HG03159 (cell line): Measurements from ENCODE around the gene RIPK4.

ENCODE experiments used
- ATAC-seq: cut with Tn5 transposase; IDR thresholded peaks from one replicate; pipeline ENCODE4 v1.9.1; 2021; ENCODE audit warnings: mild to moderate bottlenecking, moderate library complexity; ENCODE audit not compliant: unreplicated experiment

RIPK4 gene

DNA sequence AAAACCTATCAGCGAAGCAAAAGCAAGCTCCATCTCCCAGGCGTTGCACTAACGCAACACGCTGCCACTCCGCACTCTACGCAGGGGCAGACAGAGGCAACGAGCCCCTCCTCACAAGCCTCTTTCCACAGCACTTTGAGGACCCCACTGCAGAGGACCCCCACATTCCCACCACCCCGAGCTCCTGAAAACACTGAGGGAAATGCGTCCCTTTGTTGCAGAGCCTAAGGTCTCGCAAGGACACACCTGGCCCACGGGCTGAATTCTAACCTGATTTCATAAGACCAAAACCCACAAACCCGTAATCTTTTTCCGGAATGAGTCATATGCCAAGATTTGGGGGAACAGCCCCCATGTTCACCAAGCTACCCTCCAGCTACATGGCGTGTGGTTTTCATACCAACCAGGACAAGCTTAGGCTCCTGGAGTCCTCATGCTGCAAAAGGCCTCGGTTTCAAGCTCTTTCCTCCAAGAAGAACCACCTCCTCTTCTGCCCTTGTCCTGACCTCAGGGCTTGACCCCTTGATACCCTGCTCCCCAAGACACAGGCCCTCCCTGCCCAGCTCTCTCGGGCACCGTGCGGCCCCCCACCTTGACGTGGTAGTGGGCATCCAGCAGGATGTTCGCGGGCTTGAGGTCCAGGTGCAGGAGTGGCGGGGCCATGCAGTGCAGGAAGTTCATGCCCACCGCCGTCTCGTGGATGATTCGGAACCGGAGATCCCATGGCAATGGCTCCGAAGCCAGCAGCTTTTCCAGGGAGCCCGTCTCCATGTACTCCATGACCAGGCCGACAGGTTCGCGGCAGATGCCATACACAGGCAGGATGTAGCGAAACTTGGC is 10.7 kb downstream of the RIPK4 start:
- no peak for ATAC-seq

DNA sequence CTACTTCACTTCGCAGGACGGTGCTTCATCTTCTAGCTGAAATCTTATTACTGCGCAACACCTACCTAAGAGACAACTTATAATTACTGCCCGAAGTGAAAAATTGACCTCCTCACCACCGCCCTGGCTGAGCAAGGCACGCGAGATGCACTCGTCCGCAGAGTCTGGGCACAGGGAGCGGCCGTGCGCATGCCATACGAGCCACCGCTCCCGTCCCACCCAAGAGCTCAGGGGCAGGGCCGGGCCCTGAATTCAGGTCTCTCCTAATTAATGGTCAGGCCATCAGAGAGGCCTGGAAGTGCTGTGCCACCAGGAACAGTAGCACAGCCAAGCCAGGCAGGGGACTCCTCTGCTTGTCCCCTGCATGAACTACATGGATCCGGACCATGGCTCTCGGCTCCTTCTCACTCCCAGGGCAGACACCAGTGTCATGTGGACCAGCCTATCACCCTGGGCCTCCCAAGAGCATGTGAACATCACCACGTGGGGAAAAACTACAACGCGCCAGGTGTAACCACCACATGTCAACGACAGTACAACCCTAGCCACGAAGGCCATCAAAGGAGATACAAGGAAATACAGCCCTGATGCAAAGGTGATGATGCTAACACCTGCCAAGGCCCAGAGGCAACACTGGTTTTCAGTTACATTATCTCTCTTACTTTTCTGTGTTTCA is 11.5 kb downstream of the RIPK4 start:
- no peak for ATAC-seq

DNA sequence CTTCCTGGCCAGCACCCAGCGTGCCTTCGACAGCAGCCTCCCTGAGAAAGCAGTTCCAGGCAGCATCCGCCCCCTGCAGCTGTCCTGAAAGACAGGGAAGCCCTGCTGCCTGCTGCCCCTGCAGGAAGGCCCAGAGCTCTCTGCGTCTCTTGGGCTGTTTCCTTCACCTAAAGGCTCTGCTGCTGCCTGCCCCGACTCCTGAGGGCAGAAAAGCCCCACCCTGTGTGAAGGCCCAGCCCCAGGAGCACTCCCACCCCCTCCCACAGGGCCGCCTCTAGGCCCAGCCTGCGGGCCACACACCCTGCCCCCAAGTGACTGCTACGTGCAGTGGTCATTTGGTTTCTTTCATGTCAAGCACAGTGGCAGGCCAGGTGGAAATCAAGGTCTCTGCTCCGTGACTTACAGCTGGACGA is 12.4 kb downstream of the RIPK4 start:
- ATAC-seq = no peak

DNA sequence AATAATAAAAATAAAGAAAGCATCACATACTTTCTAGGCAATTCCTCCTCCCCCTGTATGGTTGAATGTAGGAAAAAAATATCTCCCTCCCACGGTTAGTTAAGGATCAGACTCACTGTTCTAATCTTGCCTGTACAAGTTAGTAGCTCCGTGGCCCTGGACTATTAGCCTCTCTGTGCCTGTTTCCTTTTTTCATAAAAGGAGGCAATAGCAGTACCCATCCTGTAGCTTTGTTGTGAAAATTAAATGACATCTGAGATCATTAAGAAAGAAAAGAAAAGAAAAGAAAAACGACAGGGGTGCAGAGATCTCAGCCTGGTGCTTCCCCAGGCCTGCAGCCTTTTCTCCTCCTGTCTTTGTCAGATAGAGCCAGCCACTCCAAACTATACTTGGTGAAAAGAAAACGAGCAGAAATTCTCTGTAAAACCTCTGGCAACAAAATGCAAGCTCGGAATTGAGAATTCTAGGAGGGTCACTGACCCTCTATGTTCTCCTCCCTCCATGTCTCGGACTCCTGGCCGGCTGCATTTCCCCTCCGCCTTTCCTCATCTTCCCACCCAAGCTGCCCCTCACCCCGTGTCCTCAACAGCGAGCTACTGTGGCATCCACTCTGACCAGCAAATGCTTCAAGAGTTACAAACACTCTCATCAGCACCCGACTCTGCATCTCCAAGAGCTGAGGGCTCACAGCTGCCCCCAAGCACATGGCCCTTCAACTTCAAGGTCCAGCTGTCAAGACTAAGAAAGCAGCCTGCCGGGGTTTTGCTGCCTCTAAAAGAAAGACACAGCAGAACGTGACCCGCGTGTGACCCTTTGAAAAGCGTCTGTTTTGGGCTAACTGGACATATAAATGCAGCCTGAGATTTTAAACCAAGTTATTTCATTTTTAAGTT is 13.6 kb downstream of the RIPK4 start:
- ATAC-seq = no peak

DNA sequence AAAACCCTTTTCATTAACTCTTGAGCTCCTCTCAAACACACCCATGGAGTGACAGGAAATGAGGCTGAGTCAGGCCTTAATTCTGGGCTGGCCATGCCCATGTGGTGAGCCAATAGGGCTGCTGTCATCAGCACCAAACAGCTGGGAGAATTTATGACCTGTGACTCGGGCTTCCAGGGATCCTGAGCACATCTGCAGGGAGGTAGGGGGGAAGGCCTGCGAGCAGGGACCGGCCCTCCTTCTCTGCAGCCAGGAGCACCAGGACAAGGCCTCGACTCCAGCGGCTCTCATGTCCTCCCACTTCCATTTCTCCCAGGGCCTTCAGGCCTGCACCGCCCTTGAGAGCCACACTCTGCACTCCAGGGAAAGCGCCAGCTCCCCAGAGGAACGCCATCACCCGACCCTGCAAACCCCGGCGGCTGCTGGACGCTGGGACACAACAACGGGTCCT is 14.6 kb downstream of the RIPK4 start:
- ATAC-seq = no peak

DNA sequence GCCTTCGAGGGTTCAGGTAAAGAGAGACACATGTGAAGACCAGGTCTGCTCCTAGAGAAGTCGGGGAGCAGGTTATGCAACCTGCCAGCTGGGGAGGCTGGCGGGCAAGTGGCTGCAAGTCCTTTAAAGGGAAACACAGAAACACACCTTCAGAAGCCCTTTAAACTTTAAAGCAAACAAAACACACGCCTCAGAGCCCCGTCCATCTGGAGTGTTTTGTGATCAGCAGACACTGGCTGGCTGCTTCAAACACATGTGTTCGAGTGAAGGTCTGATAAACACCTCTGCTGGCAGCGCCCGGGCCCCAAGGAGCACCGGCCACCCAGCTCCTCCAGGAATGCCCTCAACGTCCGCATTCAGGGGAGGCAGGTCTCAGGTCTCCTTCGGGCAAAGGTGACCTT is 15.2 kb downstream of the RIPK4 start:
- ATAC-seq = no peak

DNA sequence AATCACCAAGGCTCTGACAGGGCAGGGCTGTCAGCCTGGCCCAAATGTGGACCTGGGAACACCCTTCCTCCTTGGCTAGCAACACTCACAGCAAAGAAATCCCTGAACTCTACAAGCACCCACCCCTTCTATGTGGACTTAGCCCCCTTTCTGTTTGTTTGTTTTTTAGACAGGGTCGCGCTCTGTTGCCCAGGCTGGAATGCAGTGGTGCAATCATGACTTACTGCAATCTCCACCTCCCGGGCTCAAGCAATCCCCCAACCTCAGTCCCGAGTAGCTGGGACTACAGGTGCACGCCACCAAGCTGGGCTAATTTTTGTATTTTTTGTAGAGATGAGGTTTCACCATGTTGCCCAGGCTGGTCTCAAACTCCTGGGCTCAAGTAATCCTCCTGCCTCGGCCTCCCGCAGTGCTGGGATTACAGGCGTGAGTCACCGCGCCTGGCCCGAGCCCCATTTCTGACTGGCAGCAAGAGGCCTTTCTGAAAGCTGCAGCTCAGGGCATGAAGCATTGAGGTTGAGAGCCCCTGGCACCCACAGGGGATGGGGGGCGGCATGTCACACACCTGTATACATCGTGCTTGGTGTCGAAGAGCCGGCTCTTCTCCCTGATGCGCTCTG is 16.2 kb downstream of the RIPK4 start:
- no peak for ATAC-seq

DNA sequence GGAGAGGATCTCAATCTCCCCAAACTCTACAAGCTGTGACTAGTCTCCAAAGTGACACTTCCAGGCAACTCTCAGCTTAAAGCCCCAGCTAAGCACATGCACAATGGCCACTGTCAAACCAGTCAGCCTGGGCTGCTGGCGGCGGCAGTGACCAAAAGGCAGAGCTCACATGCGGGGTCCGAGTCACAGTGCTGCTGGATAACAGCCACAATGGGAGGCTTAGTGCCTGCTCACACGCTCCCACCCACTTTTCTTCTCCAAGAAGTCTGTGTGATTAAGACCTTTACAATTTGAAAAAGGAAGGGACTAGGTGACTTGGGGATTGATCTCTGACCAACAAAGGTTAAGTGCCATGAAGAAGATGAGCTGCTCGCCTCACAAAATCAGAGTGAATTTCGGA is 16.8 kb downstream of the RIPK4 start:
- ATAC-seq = no peak

DNA sequence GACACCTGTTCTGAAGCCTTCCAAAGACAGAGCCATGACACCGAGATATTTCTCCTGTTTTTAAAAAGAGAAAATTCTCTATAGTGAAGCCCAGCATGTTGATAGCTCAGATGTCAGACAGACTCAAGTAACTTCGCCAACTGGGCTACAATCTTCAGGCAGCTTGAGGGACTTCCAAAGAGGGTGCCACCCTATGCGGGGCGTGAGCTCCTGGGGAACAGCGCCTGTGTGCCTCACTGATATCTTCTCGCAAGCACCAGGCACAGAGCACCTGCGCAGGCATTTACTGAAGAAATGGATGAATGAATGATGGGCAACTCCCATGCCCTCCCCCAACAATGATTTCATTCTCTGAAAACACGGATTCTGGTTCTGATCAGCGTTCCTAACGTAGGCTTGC is 17.6 kb downstream of the RIPK4 start:
- ATAC-seq = no peak

DNA sequence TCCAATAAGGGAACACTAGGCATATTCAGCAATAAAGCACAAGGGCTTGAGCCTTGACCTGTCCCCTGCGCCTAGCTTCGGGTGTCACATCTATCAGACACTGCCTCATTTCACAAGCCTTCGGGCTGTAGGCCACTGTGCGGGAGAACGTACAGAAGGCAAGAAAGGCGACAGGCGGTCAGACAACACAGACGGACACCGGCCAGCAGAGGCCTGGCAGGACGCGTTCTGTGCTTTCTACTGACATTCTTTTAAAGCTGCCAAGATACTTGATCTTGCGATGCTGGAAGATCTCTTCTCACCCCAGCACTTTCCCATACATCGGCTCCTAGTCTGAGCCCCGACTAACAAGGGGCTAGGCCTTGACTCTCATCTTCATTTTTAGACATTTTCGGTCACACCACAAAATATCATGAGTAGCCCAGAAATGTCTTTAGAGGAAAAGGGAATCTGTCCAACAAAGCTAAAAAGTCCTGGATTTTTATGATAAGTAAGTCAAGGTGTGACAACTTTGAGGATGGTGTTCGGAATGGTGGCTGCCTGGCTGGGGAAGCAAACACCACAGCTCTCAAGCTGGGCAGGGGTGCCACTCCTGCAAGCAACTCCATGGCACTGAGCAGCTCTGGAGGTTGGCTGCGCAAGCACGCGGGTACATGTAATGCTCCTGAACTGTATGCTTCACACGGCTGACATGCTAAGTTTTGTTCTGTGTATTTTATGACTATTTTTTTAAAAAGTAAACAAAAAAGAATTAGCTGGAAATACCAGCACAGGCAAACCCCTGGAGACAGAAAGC is 18.7 kb downstream of the RIPK4 start:
- no peak for ATAC-seq

DNA sequence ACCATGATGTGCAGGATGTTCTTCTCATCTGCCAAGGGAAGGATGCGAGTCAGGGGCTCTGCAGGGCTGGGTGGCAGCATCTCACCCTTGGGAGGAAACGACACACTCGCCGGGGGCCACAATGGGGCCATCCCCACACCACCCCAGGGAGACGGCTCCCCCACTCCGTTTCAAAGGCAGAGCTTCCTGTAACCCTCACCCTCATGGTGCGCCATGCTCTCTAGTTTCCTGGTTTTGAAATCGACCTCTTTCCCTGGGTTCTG is 20.2 kb downstream of the RIPK4 start:
- no peak for ATAC-seq

DNA sequence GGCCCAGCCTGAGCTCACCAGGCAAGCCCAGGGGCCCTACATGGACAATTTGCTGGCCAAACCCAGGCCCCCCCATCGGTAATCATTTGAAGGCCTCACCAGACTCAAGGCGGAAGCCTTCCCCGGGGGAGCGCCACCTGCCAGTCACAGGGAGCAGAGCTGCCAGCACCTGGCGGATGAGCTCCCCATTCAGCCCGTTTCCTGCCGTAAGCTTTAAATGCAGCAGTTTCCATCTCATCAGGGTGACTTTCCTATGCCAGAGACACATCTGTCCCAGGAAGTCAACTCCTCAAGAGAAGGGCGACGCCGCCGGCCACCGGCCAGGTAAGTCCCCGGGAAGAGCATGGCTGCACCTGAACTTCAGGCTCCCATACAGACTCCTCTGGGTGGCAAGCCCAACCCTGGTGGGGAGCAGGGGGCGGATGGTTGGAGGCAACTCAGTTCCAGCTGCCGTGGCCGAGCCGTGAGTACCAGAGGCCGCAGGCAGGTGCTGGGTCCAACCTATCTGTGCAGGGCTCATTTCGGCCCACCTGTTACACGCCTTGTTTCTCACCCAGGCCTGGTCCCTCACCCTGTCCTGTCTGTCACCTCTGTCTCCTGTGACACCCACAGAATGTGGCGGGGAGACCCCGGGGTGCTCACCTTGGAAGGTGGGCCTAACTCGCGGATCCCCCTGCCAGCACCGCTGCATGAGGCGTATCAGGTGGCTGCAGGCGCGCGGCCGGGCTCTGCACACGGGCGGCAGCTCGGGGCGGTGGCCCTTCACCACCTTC is 20.7 kb downstream of the RIPK4 start:
- ATAC-seq = no peak

DNA sequence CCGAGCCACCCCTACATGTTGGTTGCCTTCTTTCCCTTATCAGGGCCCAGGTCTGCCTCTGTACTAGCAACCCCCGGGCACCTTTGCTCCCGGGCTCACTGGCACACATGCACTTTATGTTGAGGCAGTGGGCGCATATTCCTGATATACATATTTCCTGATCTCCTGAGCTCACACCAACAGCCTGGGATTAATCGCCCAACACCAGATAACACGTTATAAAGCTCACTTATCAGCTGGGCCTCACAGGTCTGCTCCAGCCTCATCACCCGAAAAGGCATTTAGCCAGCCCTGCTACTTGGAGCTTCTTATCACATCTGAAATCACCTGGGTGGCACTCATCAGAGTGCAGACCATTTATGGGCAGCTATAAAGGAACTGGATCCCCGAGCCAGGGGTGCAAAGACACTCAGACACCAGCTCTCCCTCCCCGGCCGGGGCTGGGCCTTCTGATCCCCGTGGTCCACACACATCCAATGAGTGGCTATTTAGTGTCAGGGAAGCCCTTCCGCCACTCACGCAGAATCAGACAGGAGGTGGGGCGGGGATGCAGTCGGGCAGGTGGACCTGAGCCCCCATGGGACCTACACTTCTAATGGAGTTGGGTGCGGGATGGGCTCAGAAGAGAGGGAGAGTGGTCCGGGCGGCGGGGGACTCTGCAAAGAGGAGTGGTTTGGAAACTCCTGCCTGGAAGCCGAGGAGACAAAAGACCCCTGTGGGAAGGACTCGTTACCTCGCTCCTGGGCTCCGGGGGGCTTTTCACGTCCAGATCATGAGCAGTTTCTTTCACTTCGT is 21.6 kb downstream of the RIPK4 start:
- ATAC-seq = no peak

DNA sequence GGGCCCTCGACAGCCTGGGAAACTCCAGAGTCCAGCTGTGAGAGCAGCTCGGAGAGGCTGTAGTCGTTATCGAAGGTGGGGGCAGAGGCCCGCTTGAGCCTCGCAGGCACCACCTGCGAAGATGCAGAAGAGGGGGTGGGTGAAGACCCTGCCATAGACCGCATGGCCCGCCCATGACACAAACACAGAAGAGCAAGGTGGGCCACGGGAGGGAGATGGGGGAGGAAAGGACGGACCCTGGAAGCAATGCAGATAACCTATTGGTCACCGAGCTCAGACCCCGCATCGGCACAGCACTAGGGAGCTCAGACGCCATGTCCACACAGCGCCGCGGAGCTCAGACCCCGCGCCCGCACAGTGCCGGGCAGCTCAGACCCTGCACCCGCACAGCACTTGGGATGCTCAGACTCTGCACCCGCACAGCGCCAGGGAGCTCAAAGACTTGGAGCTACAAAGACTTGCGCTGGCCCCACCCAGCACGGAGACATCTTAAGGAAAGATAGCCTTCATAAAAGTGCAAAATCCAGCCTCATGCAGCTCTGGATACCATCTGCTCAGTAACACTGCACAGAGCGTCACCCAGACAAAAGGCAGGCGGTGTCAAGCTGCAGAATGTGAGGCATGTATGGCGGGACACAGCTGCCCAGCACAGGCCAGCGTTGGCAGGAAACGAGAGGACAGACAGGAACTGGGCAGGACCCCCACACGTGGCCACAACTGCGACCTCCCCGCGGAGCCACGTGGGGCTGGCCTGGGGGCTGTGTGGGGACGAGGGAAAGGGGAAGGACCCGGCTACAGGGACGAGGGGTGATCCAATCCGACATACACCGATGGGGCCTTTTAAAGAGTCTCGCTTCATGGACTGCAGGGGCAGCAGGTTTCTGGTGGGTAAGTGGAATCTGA is 22.6 kb downstream of the RIPK4 start:
- no peak for ATAC-seq

DNA sequence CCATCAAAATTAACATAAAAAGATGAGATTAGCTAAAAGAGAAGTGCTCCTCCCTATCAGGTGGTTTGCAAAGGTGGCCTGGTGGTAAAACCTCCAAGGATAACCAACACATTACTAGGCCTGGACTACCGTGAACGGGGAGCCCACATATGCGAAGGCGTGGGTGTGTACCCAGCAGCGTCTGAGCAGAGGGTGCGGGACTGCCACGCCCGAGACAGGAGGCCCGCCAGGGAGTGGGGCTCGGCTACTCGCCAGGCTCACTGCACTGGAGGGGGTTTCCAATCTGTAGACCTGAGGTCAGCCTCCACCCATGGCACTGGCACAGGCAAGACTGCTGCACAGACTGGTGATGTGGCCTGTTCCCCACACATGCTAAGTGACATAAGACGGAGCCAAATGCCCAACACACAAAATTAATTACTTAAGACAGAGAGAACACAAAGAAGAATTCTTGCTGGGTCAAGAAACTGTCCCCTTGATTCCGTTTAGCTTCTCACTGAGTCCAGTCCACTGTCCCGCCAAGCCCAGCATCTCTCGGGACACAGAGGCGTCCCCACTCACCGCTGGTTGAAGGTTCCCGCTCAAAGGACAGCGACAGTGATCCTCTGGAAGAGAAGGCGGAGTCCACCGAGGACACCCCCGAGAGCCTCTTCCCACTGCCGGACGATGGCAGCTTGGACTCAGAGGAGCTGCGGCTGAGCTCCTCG is 23.4 kb downstream of the RIPK4 start:
- ATAC-seq = no peak

DNA sequence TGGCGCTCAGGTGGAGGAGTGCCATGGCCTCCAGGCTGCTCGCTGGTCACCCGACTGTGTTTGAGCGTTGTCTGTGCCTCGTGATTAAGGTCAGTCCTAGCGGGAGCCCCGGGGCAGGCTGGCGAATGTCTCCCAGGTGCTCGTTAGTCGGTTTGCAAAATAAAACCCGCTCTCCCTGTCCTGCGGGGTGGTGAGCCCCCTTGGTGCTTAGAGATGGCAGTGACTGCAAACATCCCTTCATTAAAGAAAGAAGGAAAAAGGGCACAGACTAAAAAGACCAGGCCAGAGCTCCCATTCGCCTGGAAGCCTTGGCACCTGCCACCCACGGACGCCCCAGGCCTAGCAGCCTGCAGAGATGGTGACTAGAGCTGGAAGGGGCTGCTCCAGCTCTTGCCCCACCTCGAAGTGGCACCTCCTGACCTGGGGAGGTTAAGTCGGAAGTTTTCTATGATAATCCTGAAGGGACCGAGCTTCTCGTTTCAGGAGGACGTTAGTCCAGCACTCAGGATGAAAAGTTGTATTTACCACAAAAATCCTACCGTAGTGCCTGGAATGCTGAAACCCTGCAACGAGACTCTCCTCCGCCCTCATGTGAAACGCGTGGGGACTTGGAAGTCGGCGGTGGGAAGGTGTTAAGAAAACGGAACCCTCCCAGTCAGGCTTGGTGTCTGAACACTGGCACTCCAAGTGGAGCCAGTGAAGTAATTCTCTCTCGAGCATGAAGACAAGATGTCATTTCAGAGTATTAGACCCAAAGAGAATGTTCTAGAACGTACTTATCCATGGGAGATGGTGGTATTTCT is 24.6 kb downstream of the RIPK4 start:
- no peak for ATAC-seq
